Keratinocyte (primary cell): ENCODE data around the gene SON. TPM values are rescaled to one million over a fixed set of nuclear protein-coding genes. Genes with fewer than 3 reads are reported as not detected.

Experiments
- DNase-seq: peaks from one replicate; pipeline ENCODE4 v3.0.0-alpha.2; 2011; ENCODE audit warnings: low read depth, missing footprints, low spot score
- FAIRE-seq: peaks from 2 replicates; lab custom pipeline; 2011; peaks lifted over from hg19 to GRCh38; lab: Jason Lieb, UNC
- H2AFZ ChIP-seq: 2 replicates; pipeline ENCODE4 v1.6.0; 2012; ENCODE audit warnings: low read length, control low read depth, inconsistent platforms; ENCODE audit not compliant: control insufficient read depth
- H3K27ac ChIP-seq: 2 replicates; pipeline ENCODE4 v1.5.1; 2011; ENCODE audit warnings: low read length; ENCODE audit not compliant: control insufficient read depth, insufficient read depth
- H3K27me3 ChIP-seq: 3 replicates; pipeline ENCODE4 v1.6.0; 2011; ENCODE audit warnings: low read length; ENCODE audit not compliant: control insufficient read depth, insufficient read depth; ENCODE audit errors: extremely low read depth
- H3K36me3 ChIP-seq, 2 experiments: 2 replicates in 1 of 2; 3 replicates in 1 of 2; pipeline ENCODE4 v1.5.1; 2011; ENCODE audit warnings: low read length in 2 of 2, mild to moderate bottlenecking in 1 of 2; ENCODE audit not compliant: control insufficient read depth in 2 of 2, insufficient read depth in 2 of 2; ENCODE audit errors: extremely low read depth in 1 of 2
- H3K4me1 ChIP-seq: 3 replicates; pipeline ENCODE4 v1.5.1; 2011; ENCODE audit warnings: low read length; ENCODE audit not compliant: control insufficient read depth, insufficient read depth; ENCODE audit errors: extremely low read depth
- H3K4me2 ChIP-seq: 3 replicates; pipeline ENCODE4 v1.6.0; 2011; ENCODE audit warnings: low read depth, low read length; ENCODE audit not compliant: control insufficient read depth, insufficient read depth; ENCODE audit errors: extremely low read depth
- H3K4me3 ChIP-seq, 3 experiments: fragments of 200-600 bp in 1 of 3; sonication (generic) in 1 of 3; 2 replicates in 2 of 3; 3 replicates in 1 of 3; pipeline ENCODE4 v1.5.1; 2011 to 2016; ENCODE audit warnings: low read length in 3 of 3, mild to moderate bottlenecking in 3 of 3, control low read depth in 2 of 3, inconsistent platforms in 1 of 3, low read depth in 1 of 3, mixed read lengths in 1 of 3, mixed run types in 1 of 3, moderate library complexity in 1 of 3; ENCODE audit not compliant: control insufficient read depth in 2 of 3, insufficient read depth in 2 of 3; ENCODE audit errors: extremely low read depth in 1 of 3
- H3K79me2 ChIP-seq: 2 replicates; pipeline ENCODE4 v1.6.0; 2012; ENCODE audit warnings: low read length; ENCODE audit not compliant: control insufficient read depth, insufficient read depth
- H3K9ac ChIP-seq: 3 replicates; pipeline ENCODE4 v1.6.0; 2011; ENCODE audit warnings: low read length; ENCODE audit not compliant: control insufficient read depth, insufficient read depth; ENCODE audit errors: extremely low read depth
- H3K9me1 ChIP-seq: 3 replicates; pipeline ENCODE4 v1.6.0; 2011; ENCODE audit warnings: low read length; ENCODE audit not compliant: control insufficient read depth, insufficient read depth; ENCODE audit errors: extremely low read depth
- H3K9me3 ChIP-seq: 2 replicates; pipeline ENCODE4 v1.5.1; 2012; ENCODE audit warnings: low read depth, low read length; ENCODE audit not compliant: control insufficient read depth
- H4K20me1 ChIP-seq: 3 replicates; pipeline ENCODE4 v1.6.0; 2011; ENCODE audit warnings: low read length; ENCODE audit not compliant: control insufficient read depth, insufficient read depth; ENCODE audit errors: extremely low read depth
- CTCF ChIP-seq, 3 experiments: IDR thresholded peaks in 1 of 3; conservative IDR thresholded peaks in 1 of 3; optimal IDR thresholded peaks in 1 of 3; 2 replicates in 2 of 3; 3 replicates in 1 of 3; pipeline versions ENCODE3 to v1.5.1; 2011; ENCODE audit warnings: low read length in 3 of 3, mild to moderate bottlenecking in 3 of 3, moderate library complexity in 2 of 3, control low read depth in 1 of 3, inconsistent platforms in 1 of 3; ENCODE audit not compliant: insufficient read depth in 2 of 3; ENCODE audit errors: extremely low read depth in 1 of 3
- EZH2 ChIP-seq: IDR thresholded peaks from one replicate; pipeline ENCODE4 v1.6.1; 2012; ENCODE audit warnings: inconsistent platforms, mild to moderate bottlenecking, low read length, moderate library complexity
- dilution Hi-C: fragments of 300-500 bp; cut with MboI; formaldehyde crosslinking; loops from one replicate; pipeline ENCODE4 v1.7.0; 2020; ENCODE audit warnings: low sequenced_read_pairs; ENCODE audit not compliant: extremely low pct_ligation_motif_present
- polyA plus RNA-seq, 5 experiments: library from polyadenylated mRNA; depleted of rRNA in 3 of 5; stranded (reverse) in 3 of 5; stranded (forward) in 1 of 5; unstranded in 1 of 5; fragments of >200 nt; gene quantifications; 1 replicate in 1 of 5; 2 replicates in 3 of 5; 3 replicates in 1 of 5; pipeline versions ENCODE4 v1.2.1 to v1.2.3, GENCODE V29; 2011 to 2012; ENCODE audit warnings: missing spikeins in 2 of 5, low read depth in 1 of 5, low replicate concordance in 1 of 5

SON gene
- polyA plus RNA-seq, 1 donor (not counting 4 experiments of a cell fraction or from before 2014, with no cell fraction given): 96.0 TPM

- Histone ChIP-seq H3K9me3 (no peaks in the 10 kb centered on the region), H2AFZ (no peak overlapping the region), H3K9ac (no peak overlapping the region), H3K4me2 (no peak overlapping the region), H3K79me2 (peaks cover 16% of the 10 kb centered on the region), H4K20me1 (no peaks in the 10 kb centered on the region), H3K36me3 (peaks cover 2 to 5% of the 10 kb centered on the region in 2 experiments), H3K27me3 (no peaks in the 10 kb centered on the region), H3K4me3 (no peak overlapping the region), H3K9me1 (no peaks in the 10 kb centered on the region), H3K4me1 (peaks cover 6% of the 10 kb centered on the region), H3K27ac (no peak overlapping the region)
- TF ChIP-seq EZH2: no peak
- TF ChIP-seq CTCF (optimal IDR thresholded peaks at IDR 0.05 in 1 of 3, IDR thresholded peaks at IDR 0.05 in 1 of 3, conservative IDR thresholded peaks at IDR 0.05 in 1 of 3; ENCODE audit: extremely low read depth in 1 of 3, insufficient read depth in 2 of 3, low read length in 3 of 3): no peak
- no peak for FAIRE-seq
- dilution Hi-C loops: no loop called here
- no peak for DNase-seq
These were observed 41.6 kb downstream of the SON start for GRCh38 chr21:33584455-33584854.

DNA sequence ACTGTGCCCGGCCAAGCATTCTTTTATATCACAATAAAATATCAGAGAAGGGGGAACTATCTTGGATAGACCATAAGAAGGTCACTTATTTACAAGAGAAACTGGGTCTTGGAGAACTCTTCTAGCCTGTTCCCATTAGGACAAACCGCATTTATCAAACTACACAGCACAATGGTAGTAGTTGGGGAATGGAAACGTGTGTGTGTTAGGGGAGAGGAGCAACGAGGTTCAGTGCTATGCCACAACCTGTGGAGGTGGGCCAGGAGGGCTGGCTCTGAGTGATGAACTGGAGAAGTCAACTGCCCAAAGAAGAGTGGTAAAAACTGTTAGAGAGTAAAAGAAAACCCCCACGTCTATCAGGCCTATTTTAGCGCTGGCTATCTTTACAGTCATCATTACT, 44.1 kb downstream of the SON start:
- Histone ChIP-seq H3K27me3 (no peaks in the 10 kb centered on the region), H2AFZ (no peak overlapping the region), H3K27ac (no peak overlapping the region), H3K79me2 (peaks cover 16% of the 10 kb centered on the region), H3K36me3 (peaks cover 2 to 5% of the 10 kb centered on the region in 2 experiments), H3K9me1 (no peaks in the 10 kb centered on the region), H3K9me3 (no peaks in the 10 kb centered on the region), H3K4me1 (peaks cover 5% of the 10 kb centered on the region), H3K4me2 (peak overlapping the region; percentile 90), H3K9ac (no peak overlapping the region), H3K4me3 (no peak overlapping the region), H4K20me1 (no peaks in the 10 kb centered on the region)
- no peak for TF ChIP-seq EZH2
- no peak for TF ChIP-seq CTCF (optimal IDR thresholded peaks at IDR 0.05 in 1 of 3, IDR thresholded peaks at IDR 0.05 in 1 of 3, conservative IDR thresholded peaks at IDR 0.05 in 1 of 3; ENCODE audit: extremely low read depth in 1 of 3, insufficient read depth in 2 of 3, low read length in 3 of 3)
- dilution Hi-C loops: no loop called here
- no peak for DNase-seq
- FAIRE-seq: no peak
